ENCODE measurements around the gene SRSF3.
"Not testable (repeated sequence)": the region's sequence is repeated elsewhere in the genome, so short reads cannot be mapped to it uniquely, and the experiment has no call there.

The SRSF3 gene

GRCh38 chr6:36605560-36606391, 11.6 kb downstream of the SRSF3 start:
- no peak for DNase-seq

- DNase-seq, result not testable (repeated sequence)
Observed at GRCh38 chr6:36607305-36607682, 13.1 kb downstream of the SRSF3 start.

- DNase-seq, result no peak
Observed at GRCh38 chr6:36607683-36608386, 13.7 kb downstream of the SRSF3 start.

- DNase-seq, result no peak
Observed at GRCh38 chr6:36608788-36609563, 14.8 kb downstream of the SRSF3 start.

GRCh38 chr6:36609582-36609981, 15.4 kb downstream of the SRSF3 start:
- DNase-seq, result no peak

- DNase-seq, result no peak
Observed at GRCh38 chr6:36610041-36610955, 16.1 kb downstream of the SRSF3 start.

GRCh38 chr6:36610956-36611336, 16.8 kb downstream of the SRSF3 start:
- no peak for DNase-seq

- not testable (repeated sequence) for DNase-seq
Observed at GRCh38 chr6:36611679-36612078, 17.5 kb downstream of the SRSF3 start.

- DNase-seq, result no peak
Observed at GRCh38 chr6:36612101-36612625, 18.0 kb downstream of the SRSF3 start.

- DNase-seq, result no peak
Observed at GRCh38 chr6:36613200-36613995, 19.2 kb downstream of the SRSF3 start.

- DNase-seq, result peak; percentile 82
Observed at GRCh38 chr6:36615018-36615761, 21.0 kb downstream of the SRSF3 start.

- DNase-seq, result no peak
Observed at GRCh38 chr6:36616893-36617521, 22.8 kb downstream of the SRSF3 start.

GRCh38 chr6:36618366-36619355, 24.5 kb downstream of the SRSF3 start:
- DNase-seq, result peak; percentile 71

GRCh38 chr6:36621371-36621855, 27.3 kb downstream of the SRSF3 start:
- no peak for DNase-seq

GRCh38 chr6:36622901-36623546, 28.9 kb downstream of the SRSF3 start:
- no peak for DNase-seq

- peak; percentile 60 for DNase-seq
Observed at GRCh38 chr6:36623547-36624459, 29.6 kb downstream of the SRSF3 start.

All from MV-4-11 (cell line).